HepG2 (cell line): Measurements from ENCODE around the gene HS3ST3B1. TPM values are rescaled to one million over a fixed set of nuclear protein-coding genes. Genes with fewer than 3 reads are reported as not detected.

Source experiments
- GZF1 ChIP-seq: sonication (generic); formaldehyde crosslinking; IDR thresholded peaks from 2 replicates; pipeline ENCODE4 v1.5.1; 2020; ENCODE audit warnings: mild to moderate bottlenecking, missing genetic modification reagents
- HCFC1 ChIP-seq: fragments of 150-350 bp; IDR thresholded peaks from 2 replicates; pipeline ENCODE4 v1.6.1; 2014; ENCODE audit warnings: low read depth, low read length
- HHEX ChIP-seq: IDR thresholded peaks from 2 replicates; pipeline ENCODE4 v1.6.1; 2016; ENCODE audit warnings: control low read depth
- MBNL3 ChIP-seq: fragments of 250-450 bp; sonication (Bioruptor Pico); conservative IDR thresholded peaks from 2 replicates; pipeline ENCODE4 v1.8.0; 2022; ENCODE audit warnings: mild to moderate bottlenecking, inconsistent platforms
- NBN ChIP-seq: fragments of 450-650 bp; conservative IDR thresholded peaks from 2 replicates; pipeline ENCODE4 v1.6.1; 2017
- NRL ChIP-seq: sonication (generic); formaldehyde crosslinking; IDR thresholded peaks from 2 replicates; pipeline ENCODE4 v1.5.0; 2020; ENCODE audit warnings: missing genetic modification reagents, mild to moderate bottlenecking, moderate library complexity, borderline replicate concordance
- PATZ1 ChIP-seq: sonication (generic); formaldehyde crosslinking; IDR thresholded peaks from 2 replicates; pipeline ENCODE4 v1.4.0; 2020; ENCODE audit warnings: missing genetic modification reagents
- PCBP1 ChIP-seq: fragments of 200-400 bp; formaldehyde crosslinking; IDR thresholded peaks from 2 replicates; pipeline ENCODE4 v1.6.1; 2017; ENCODE audit warnings: mild to moderate bottlenecking, low read depth, low read length, borderline replicate concordance
- RAD51 ChIP-seq: fragments of 450-650 bp; IDR thresholded peaks from 2 replicates; pipeline ENCODE4 v1.6.1; 2016; ENCODE audit warnings: borderline replicate concordance
- REL ChIP-seq: sonication (generic); formaldehyde crosslinking; conservative IDR thresholded peaks from 2 replicates; pipeline ENCODE4 v1.8.0; 2022; ENCODE audit warnings: mild to moderate bottlenecking, missing genetic modification reagents, moderate library complexity
- RXRB ChIP-seq: IDR thresholded peaks from 2 replicates; pipeline ENCODE4 v1.6.1; 2016; ENCODE audit warnings: borderline replicate concordance, missing genetic modification reagents, missing compliant biosample characterization
- SMC3 ChIP-seq: IDR thresholded peaks from 2 replicates; pipeline ENCODE4 v1.6.1; 2011; ENCODE audit warnings: low read length, improper control_type of control experiment
- ZFP36L1 ChIP-seq: sonication (generic); formaldehyde crosslinking; IDR thresholded peaks from 2 replicates; pipeline ENCODE4 v1.8.0; 2022; ENCODE audit warnings: mild to moderate bottlenecking, missing genetic modification reagents, moderate library complexity
- ZMYM4 ChIP-seq: sonication (generic); formaldehyde crosslinking; IDR thresholded peaks from 2 replicates; pipeline ENCODE4 v1.8.1; 2023; ENCODE audit warnings: mild to moderate bottlenecking, missing genetic modification reagents
- ZNF12 ChIP-seq: sonication (generic); formaldehyde crosslinking; IDR thresholded peaks from 2 replicates; pipeline ENCODE4 v1.5.0; 2020; ENCODE audit warnings: missing genetic modification reagents
- ZNF501 ChIP-seq: sonication (generic); formaldehyde crosslinking; IDR thresholded peaks from 2 replicates; pipeline ENCODE4 v1.5.1; 2020; ENCODE audit warnings: mild to moderate bottlenecking, moderate library complexity, missing genetic modification reagents
- ZNF556 ChIP-seq: sonication (generic); formaldehyde crosslinking; IDR thresholded peaks from 2 replicates; pipeline ENCODE4 v1.4.0; 2020; ENCODE audit warnings: mild to moderate bottlenecking, missing genetic modification reagents, borderline replicate concordance
- ZNF562 ChIP-seq: sonication (generic); formaldehyde crosslinking; IDR thresholded peaks from 2 replicates; pipeline ENCODE4 v1.8.0; 2022; ENCODE audit warnings: missing genetic modification reagents, borderline replicate concordance
- ZNF749 ChIP-seq: sonication (generic); formaldehyde crosslinking; IDR thresholded peaks from 2 replicates; pipeline ENCODE4 v1.8.0; 2022; ENCODE audit warnings: mild to moderate bottlenecking, missing genetic modification reagents, moderate library complexity, borderline replicate concordance
- ZNF790 ChIP-seq: sonication (generic); formaldehyde crosslinking; IDR thresholded peaks from 2 replicates; pipeline ENCODE4 v1.8.0; 2022; ENCODE audit warnings: missing genetic modification reagents, mild to moderate bottlenecking, borderline replicate concordance
- ZNF879 ChIP-seq: sonication (generic); formaldehyde crosslinking; IDR thresholded peaks from 2 replicates; pipeline ENCODE4 v1.8.1; 2023; ENCODE audit warnings: missing genetic modification reagents
- ZSCAN31 ChIP-seq: sonication (generic); formaldehyde crosslinking; IDR thresholded peaks from 2 replicates; pipeline ENCODE4 v1.5.0; 2020; ENCODE audit warnings: low read depth, mild to moderate bottlenecking, missing genetic modification reagents
- polyA plus RNA-seq, 8 experiments: library from polyadenylated mRNA; depleted of rRNA in 3 of 8; stranded (reverse) in 7 of 8; unstranded in 1 of 8; fragments of >200 nt; fragmentation: Illumina TruSeq in 4 of 8; extraction: Trizol in 4 of 8; gene quantifications; 2 replicates each; pipeline versions ENCODE4 v1.2.1 to v1.2.3, GENCODE V29; 2011 to 2016; ENCODE audit warnings: low read depth in 4 of 8, missing spikeins in 1 of 8, mixed read lengths in 1 of 8; ENCODE audit not compliant: insufficient read depth in 1 of 8
- total RNA-seq, 5 experiments: library from RNA; depleted of rRNA; stranded (reverse); fragments of >200 nt; fragmentation: Illumina TruSeq; extraction: Trizol; gene quantifications; 2 replicates each; pipeline ENCODE4 v1.2.3, GENCODE V29; 2016; ENCODE audit warnings: low read depth in 1 of 5
- TF ChIP-seq, protein P1 (sequence below): sonication (generic); formaldehyde crosslinking; IDR thresholded peaks from 2 replicates; pipeline ENCODE4 v1.8.1; 2023; ENCODE audit warnings: mild to moderate bottlenecking, missing genetic modification reagents, borderline replicate concordance
- TF ChIP-seq, protein P2 (sequence below): sonication (generic); formaldehyde crosslinking; IDR thresholded peaks from 2 replicates; pipeline ENCODE4 v1.9.0; 2021; ENCODE audit warnings: missing genetic modification reagents, borderline replicate concordance

Gene HS3ST3B1
- total and polyA plus RNA-seq, 2 of the 13 experiments (the other 11 are each of a cell fraction or from before 2014, with no cell fraction given): 15.7 to 39.5 TPM

GRCh38 chr17:14325618-14326167, 24.8 kb downstream of the HS3ST3B1 start (continued):
- TF ChIP-seq RXRB: peak; percentile 51; the same call in 1 of the 2 replicates
- TF ChIP-seq ZNF879: no peak
- peak; percentile 68; the same call in 1 of the 2 replicates for TF ChIP-seq HHEX (CRISPR knock-in tag)
- no peak for TF ChIP-seq GZF1 (CRISPR knock-in tag)
- TF ChIP-seq NBN: no peak
- TF ChIP-seq SMC3: no peak
- TF ChIP-seq, protein P1, sequence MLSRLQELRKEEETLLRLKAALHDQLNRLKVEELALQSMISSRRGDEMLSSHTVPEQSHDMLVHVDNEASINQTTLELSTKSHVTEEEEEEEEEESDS (CRISPR knock-in tag): no peak
- no peak for TF ChIP-seq REL (CRISPR knock-in tag)
- peak; percentile 33; the same call in 1 of the 2 replicates for TF ChIP-seq PATZ1 (CRISPR knock-in tag)
- TF ChIP-seq ZNF562: no peak
- TF ChIP-seq ZNF501 (CRISPR knock-in tag): peak; percentile 30; the same call in 1 of the 2 replicates
- TF ChIP-seq, protein P2, sequence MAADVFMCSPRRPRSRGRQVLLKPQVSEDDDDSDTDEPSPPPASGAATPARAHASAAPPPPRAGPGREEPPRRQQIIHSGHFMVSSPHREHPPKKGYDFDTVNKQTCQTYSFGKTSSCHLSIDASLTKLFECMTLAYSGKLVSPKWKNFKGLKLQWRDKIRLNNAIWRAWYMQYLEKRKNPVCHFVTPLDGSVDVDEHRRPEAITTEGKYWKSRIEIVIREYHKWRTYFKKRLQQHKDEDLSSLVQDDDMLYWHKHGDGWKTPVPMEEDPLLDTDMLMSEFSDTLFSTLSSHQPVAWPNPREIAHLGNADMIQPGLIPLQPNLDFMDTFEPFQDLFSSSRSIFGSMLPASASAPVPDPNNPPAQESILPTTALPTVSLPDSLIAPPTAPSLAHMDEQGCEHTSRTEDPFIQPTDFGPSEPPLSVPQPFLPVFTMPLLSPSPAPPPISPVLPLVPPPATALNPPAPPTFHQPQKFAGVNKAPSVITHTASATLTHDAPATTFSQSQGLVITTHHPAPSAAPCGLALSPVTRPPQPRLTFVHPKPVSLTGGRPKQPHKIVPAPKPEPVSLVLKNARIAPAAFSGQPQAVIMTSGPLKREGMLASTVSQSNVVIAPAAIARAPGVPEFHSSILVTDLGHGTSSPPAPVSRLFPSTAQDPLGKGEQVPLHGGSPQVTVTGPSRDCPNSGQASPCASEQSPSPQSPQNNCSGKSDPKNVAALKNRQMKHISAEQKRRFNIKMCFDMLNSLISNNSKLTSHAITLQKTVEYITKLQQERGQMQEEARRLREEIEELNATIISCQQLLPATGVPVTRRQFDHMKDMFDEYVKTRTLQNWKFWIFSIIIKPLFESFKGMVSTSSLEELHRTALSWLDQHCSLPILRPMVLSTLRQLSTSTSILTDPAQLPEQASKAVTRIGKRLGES (CRISPR knock-in tag): no peak
- no peak for TF ChIP-seq ZNF790 (CRISPR knock-in tag)
- no peak for TF ChIP-seq ZNF749 (CRISPR knock-in tag)
- no peak for TF ChIP-seq RAD51
- no peak for TF ChIP-seq MBNL3 (CRISPR knock-in tag)
- no peak for TF ChIP-seq HCFC1
- peak; percentile 46; the same call in 1 of the 2 replicates for TF ChIP-seq ZMYM4
- TF ChIP-seq ZNF12: no peak
- no peak for TF ChIP-seq ZNF556 (CRISPR knock-in tag)
- TF ChIP-seq ZFP36L1 (CRISPR knock-in tag): no peak
- no peak for TF ChIP-seq PCBP1
- TF ChIP-seq ZSCAN31 (CRISPR knock-in tag): no peak
- no peak for TF ChIP-seq NRL (CRISPR knock-in tag)
